HepG2 (cell line): Measurements from ENCODE around the gene ENO4.

Experiments
- AKAP8 ChIP-seq: sonication (generic); formaldehyde crosslinking; IDR thresholded peaks from 2 replicates; pipeline ENCODE4 v1.5.1; 2020; ENCODE audit warnings: mild to moderate bottlenecking, missing genetic modification reagents
- CTCF ChIP-seq: sonication (generic); formaldehyde crosslinking; IDR thresholded peaks from 2 replicates; pipeline ENCODE4 v1.5.0; 2020; ENCODE audit warnings: mild to moderate bottlenecking, missing genetic modification reagents, moderate library complexity
- GPN1 ChIP-seq: sonication (generic); formaldehyde crosslinking; IDR thresholded peaks from 2 replicates; pipeline ENCODE4 v1.5.1; 2020; ENCODE audit warnings: missing genetic modification reagents, borderline replicate concordance
- HNRNPLL ChIP-seq: fragments of 200-400 bp; formaldehyde crosslinking; IDR thresholded peaks from 2 replicates; pipeline ENCODE4 v1.6.1; 2017; ENCODE audit warnings: mild to moderate bottlenecking, low read depth, low read length; ENCODE audit not compliant: poor library complexity, severe bottlenecking
- KDM5A ChIP-seq: fragments of 200-600 bp; sonication (generic); IDR thresholded peaks from 2 replicates; pipeline ENCODE4 v1.7.0; 2018; ENCODE audit warnings: antibody characterized with exemption, mild to moderate bottlenecking, low read length, borderline replicate concordance
- POLR2A ChIP-seq, 2 experiments: IDR thresholded peaks; 2 replicates each; pipeline ENCODE4 v1.6.1; 2011; ENCODE audit warnings: low read depth in 2 of 2, low read length in 2 of 2, mild to moderate bottlenecking in 1 of 2, moderate library complexity in 1 of 2; ENCODE audit not compliant: insufficient read depth in 1 of 2
- TP53 ChIP-seq: sonication (generic); formaldehyde crosslinking; conservative IDR thresholded peaks from 2 replicates; pipeline ENCODE4 v1.4.0; 2020; ENCODE audit warnings: missing genetic modification reagents
- ZNF12 ChIP-seq: sonication (generic); formaldehyde crosslinking; IDR thresholded peaks from 2 replicates; pipeline ENCODE4 v1.5.0; 2020; ENCODE audit warnings: missing genetic modification reagents
- ZNF672 ChIP-seq: sonication (generic); formaldehyde crosslinking; IDR thresholded peaks from 2 replicates; pipeline ENCODE4 v1.8.1; 2022; ENCODE audit warnings: missing genetic modification reagents
- TF ChIP-seq, protein P1 (sequence below): IDR thresholded peaks from 2 replicates; pipeline ENCODE4 v1.6.1; 2016; ENCODE audit warnings: missing compliant biosample characterization, missing genetic modification reagents, borderline replicate concordance

GRCh38 chr10:116868198-116868676 is 18.9 kb downstream of the ENO4 start:
- no peak for TF ChIP-seq POLR2A (IDR thresholded peaks at IDR 0.05; ENCODE audit: insufficient read depth in 1 of 2, low read depth in 2 of 2, low read length in 2 of 2)
- TF ChIP-seq AKAP8 (CRISPR knock-in tag), result no peak
- TF ChIP-seq KDM5A, result no peak
- TF ChIP-seq CTCF, result no peak
- TF ChIP-seq ZNF12 (CRISPR knock-in tag), result no peak
- no peak for TF ChIP-seq TP53
- TF ChIP-seq, protein P1, sequence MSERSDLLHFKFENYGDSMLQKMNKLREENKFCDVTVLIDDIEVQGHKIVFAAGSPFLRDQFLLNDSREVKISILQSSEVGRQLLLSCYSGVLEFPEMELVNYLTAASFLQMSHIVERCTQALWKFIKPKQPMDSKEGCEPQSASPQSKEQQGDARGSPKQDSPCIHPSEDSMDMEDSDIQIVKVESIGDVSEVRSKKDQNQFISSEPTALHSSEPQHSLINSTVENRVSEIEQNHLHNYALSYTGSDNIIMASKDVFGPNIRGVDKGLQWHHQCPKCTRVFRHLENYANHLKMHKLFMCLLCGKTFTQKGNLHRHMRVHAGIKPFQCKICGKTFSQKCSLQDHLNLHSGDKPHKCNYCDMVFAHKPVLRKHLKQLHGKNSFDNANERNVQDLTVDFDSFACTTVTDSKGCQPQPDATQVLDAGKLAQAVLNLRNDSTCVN, result no peak
- no peak for TF ChIP-seq ZNF672 (CRISPR knock-in tag)
- TF ChIP-seq HNRNPLL, result no peak
- TF ChIP-seq GPN1, result no peak
